Activated CD4-positive, alpha-beta T cell treated with anti-CD3 and anti-CD28 coated beads for 24 hours (primary cell): ENCODE measurements around the gene OLFML2A.

Source experiments
- DNase-seq, 2 donors: peaks; one replicate each; pipeline ENCODE4 v3.0.0-alpha.2; 2020; ENCODE audit warnings: low read depth in 2 of 2

The OLFML2A gene

GRCh38 chr9:124778575-124779367, 1.8 kb downstream of the OLFML2A start:
- no peak for DNase-seq

GRCh38 chr9:124779368-124780059, 2.6 kb downstream of the OLFML2A start:
- no peak for DNase-seq

- DNase-seq, result no peak
Measured at GRCh38 chr9:124780060-124780756, 3.3 kb downstream of the OLFML2A start.

DNA sequence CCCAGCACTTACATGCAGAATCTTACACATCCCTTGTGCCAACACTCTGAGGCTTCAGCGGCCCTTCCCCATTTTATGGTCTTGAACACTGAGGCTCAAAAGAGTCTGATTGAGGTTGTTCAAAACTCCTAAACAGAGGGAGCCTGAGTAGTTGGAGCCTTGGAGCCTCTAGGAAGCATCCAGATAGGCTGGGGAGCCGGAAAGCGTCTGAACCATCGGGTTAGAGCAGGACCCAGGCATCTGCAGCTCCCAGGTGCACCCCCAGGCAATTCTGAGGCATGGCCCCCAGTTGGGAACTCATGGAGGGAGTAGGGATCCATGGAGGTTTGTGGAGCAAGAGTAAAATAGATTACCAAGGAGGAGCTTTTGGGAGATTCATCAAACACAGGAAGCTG, 3.8 kb downstream of the OLFML2A start:
- DNase-seq, result no peak

DNA sequence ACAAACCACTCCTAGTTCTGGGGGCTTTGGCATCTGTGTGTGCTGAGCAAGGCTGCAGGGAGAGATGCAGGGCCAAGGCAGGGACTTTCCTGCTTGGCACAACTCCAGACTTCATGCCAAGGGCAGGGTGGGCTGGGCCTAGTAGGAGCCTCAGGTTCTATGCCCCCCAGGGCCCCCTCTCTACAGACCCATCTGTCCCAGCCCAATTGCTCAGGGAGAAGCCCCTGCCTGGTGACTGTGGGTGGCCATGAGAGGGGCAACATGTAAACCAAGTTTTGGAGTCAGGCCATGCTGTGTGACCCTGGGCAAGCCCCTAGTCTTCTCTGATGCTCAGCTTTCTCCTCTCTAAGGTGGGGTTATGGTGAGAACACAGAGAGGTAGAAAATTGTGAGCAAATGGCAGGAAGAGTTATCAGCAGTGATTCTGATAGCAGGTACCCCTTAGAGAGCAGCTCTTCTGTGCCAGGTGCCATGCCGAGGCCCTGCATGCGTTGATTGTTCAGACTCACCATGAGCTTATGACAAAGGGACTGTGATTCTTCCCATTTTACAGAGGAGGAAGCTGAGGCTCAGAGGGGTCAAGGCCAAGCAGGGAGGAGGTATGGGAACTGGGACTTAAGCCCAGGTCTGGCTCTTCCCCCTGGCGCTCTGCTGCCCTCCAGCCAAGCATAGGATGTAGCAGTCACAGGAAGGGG, 5.2 kb downstream of the OLFML2A start:
- no peak for DNase-seq

DNA sequence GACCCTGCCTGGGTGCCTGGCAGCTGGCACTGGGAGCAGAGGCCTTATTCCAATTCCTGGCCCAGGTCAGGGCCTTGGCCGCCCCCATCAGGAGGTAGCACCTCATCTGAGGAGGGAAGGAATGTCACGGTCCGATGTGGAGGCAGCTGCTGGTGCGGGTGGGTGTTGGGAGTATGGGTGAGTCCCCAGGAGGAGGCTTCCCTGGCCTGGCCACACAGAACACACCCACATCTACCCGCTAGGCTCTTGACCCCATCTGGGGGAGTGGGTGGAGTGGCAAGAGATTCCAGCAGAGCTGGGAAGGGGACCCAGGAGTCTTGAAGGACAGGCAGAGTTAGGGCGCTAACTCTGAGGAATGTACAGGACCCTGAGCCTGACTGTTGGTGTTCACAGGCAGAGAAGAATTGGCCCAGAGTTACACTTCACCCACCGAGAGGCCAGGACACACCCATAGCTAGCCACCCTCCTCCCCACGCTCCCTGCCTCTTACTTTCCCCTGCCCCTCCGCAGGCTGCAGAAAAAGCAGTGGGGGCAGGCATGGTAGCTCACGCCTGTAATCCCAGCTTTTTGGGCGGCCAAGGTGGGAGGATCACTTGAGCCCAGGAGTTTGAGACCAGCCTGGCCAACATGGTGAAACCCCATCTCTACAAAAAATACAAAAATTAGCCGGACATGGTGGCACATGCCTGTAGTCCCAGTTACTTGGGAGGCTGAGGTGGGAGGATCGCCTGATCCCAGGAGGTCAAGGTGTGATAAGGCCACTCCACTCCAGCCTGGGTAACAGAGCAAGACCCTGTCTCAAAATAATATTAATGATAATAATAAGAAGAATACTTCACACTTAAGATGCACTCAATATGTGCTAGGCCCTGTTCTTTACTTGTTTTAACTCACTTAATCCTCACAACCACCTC, 6.0 kb downstream of the OLFML2A start:
- DNase-seq, result no peak

DNA sequence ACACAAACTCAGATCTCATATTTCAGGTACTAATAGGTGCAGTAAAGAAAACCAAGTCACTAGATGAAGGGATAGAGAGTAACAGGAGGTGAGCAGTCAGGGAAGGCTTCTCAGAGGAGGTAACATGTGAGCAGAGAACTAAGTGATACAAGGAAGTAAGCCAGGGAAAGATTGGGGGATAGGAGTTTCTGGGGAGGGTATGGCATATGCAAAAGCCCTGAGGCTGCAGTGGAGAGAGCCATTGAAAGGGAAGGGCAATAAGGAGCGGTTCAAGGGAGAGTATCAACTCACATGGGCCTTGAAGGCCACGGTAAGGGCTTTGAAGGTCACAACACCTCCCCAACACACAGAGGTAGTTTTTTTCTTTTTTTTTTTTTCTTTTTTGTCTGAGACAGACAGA, 6.9 kb downstream of the OLFML2A start:
- DNase-seq, result no peak

DNA sequence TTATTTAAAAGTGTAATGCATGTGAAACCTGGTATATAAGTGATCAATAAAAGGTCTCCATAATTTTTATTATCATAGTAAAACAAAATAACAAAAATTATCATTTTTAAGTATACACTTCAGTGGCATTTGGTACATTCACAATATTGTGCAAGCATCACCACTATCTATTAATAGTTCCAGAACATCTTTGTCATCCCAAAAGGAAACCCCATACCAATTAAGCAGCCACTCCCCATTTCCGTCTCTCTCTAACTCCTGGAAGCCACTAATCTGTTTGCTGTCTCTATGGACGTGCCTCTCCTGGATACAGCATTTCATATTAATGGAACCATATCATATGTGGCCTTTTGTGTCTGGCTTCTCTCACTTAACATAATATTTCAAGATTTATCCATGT, 7.6 kb downstream of the OLFML2A start:
- DNase-seq, result no peak

DNA sequence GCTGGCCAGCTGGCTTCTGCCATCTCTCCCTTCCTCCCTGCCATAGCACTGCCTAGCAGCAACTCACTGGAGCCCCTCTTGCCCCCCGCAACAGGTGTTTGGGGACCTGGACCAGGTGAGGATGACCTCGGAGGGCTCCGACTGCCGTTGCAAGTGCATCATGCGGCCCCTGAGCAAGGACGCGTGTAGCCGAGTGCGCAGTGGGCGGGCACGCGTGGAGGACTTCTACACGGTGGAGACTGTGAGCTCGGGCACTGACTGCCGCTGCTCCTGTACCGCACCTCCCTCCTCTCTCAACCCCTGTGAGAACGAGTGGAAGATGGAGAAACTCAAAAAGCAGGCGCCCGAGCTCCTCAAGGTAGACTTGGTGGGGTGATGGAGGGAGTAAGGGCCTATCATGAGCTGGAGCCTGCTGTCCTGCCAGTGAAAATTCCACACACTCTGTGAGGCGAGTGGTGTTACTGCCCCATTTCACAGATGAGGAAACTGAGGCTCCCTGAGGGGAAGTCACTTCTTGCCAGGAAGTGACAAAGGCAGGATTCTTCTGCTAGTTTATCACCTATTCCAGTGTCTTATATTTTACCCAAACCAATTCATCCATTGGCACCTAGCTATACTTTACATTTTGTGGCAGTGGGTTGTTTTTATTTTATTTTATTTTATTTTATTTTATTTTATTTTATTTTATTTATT, 10.1 kb downstream of the OLFML2A start:
- DNase-seq, result no peak

DNA sequence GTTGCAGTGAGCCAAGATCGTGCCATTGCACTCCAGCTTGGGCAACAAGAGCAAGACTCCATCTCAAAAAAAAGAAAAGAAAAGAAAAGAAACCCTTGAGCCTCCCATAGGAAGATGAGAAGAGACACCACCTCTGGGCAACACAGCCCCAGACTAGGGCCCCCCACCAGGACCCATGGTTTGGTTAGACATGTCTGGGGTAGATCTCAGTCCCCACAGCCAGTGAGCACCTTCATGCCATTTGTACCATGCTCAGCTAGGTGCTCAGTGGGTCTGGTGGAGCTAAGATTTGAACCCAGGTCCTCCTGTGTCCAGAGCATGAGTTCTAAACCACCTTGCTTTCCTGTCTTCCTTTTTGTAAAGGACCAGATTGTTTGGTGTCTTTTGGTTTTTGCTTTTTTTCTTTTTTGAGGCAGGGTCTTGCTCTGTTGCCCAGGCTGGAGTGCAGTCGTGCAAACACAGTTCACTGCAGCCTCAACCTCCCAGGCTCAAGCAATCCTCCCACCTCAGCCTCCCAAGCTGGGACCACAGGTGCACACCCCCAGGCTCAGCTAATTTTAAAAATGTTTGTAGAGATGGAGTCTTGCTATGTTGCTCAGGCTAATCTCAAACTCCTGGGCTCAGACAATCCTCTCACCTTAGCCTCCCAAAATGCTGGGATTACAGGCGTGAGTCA, 11.7 kb downstream of the OLFML2A start:
- no peak for DNase-seq

GRCh38 chr9:124789531-124789930, 12.6 kb downstream of the OLFML2A start:
- DNase-seq, result no peak

DNA sequence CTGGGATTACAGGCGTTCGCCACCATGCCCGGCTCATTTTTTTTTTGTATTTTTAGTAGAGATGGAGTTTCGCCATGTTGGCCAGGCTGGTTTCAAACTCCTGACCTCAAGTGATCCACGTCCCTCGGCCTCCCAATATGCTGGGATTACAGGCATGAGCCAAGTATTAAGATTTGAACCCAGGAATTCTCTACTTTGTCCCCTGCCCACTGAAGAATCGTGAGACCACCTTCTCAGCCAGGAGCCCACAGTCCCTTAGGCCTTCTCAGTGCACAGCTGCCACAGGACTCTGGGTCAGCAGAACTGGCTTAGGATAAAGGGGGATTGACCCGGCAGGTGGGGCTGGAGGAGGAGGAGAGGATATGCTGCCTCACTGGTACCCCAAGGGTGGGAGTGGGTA, 13.4 kb downstream of the OLFML2A start:
- DNase-seq, result no peak

GRCh38 chr9:124790801-124791505, 14.0 kb downstream of the OLFML2A start:
- no peak for DNase-seq

- DNase-seq, result no peak
Measured at GRCh38 chr9:124792257-124793014, 15.5 kb downstream of the OLFML2A start.

DNA sequence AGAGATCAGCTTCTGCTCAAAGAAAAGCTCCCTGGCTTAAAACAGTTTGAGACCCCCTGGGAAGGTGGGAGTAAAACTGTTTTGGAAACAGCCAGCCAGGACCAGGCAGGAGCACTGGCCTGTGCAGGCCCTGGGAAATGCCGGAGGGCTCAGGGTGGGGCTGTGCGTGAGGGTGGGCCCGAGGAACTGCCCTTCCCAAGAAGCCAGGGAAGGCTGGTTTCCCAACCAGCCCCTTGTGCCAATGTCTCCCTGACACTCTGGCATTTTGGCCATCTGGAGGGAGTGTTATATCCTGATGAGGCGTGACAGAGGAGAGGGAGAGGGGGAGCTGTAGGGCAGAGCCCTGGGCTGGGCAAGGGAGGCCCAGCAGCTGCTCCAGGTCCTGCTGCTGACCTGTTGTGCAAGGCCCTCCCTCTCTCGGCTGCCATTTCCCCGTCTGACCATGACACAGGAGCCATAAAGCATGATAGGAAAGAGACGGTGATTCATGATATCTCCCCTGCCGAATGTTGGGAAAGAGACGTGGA, 16.1 kb downstream of the OLFML2A start:
- DNase-seq, result no peak

DNA sequence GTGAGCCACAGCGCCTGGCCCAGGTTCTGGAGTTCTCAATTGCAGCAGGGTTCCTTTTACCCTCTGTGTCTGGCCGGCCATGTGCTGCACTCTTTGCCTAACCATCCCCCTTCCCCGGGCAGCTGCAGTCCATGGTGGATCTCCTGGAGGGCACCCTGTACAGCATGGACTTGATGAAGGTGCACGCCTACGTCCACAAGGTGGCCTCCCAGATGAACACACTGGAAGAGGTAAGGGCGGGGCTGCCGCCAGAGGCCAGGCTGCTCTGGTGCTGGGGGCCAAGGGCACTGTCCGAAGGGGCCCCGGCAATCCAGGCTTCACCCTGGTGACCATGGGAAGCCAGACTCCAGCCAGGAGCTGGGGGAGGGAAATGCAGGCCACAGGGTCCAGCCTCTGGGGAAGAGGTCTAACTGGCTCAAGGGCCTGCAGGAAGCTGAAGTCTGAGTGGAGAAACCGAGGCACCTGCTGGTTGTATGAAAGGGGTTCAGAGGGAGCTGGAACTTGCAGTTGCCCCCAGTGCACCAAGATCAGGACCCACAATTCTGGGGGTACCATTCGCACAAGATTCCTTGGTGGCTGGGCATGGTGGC, 18.1 kb downstream of the OLFML2A start:
- no peak for DNase-seq

DNA sequence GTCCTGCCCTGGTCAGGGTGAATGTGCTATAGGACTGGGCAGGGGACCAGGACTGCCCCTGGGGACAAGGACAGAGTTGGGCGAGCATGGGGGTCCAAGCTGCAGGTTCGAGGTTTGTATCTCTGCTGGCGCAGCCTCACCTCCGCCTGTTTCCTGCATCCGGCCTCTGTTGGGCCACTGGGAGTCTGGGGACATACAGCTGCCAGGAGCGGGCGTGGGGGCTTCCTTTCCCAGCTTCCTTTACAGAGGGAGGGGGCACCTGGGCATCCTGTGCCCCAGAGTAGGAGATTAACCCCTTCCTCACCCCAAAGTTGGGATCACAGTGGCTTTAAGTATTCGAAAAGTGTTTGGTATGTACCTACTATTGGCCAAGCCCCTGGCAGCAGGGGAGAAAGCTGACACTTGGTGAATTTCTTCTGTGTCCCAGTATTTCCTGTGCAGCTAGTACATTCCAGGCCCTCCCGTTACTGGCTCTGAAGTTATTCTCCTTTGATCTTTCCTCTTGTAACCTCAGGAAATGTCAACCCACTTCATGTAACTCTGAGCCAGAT, 19.0 kb downstream of the OLFML2A start:
- DNase-seq, result no peak
